ENCODE measurements around the gene DAND5. TPM values are rescaled to one million over a fixed set of nuclear protein-coding genes. Genes with fewer than 3 reads are reported as not detected.
A peak's percentile ranks its signal among the peaks of the same experiment; 100 is the strongest.

DAND5 gene
- total and polyA plus RNA-seq, 2 of the 13 experiments (the other 11 are each of a cell fraction or from before 2014, with no cell fraction given): 0.04 TPM; not detected in 1

DNA sequence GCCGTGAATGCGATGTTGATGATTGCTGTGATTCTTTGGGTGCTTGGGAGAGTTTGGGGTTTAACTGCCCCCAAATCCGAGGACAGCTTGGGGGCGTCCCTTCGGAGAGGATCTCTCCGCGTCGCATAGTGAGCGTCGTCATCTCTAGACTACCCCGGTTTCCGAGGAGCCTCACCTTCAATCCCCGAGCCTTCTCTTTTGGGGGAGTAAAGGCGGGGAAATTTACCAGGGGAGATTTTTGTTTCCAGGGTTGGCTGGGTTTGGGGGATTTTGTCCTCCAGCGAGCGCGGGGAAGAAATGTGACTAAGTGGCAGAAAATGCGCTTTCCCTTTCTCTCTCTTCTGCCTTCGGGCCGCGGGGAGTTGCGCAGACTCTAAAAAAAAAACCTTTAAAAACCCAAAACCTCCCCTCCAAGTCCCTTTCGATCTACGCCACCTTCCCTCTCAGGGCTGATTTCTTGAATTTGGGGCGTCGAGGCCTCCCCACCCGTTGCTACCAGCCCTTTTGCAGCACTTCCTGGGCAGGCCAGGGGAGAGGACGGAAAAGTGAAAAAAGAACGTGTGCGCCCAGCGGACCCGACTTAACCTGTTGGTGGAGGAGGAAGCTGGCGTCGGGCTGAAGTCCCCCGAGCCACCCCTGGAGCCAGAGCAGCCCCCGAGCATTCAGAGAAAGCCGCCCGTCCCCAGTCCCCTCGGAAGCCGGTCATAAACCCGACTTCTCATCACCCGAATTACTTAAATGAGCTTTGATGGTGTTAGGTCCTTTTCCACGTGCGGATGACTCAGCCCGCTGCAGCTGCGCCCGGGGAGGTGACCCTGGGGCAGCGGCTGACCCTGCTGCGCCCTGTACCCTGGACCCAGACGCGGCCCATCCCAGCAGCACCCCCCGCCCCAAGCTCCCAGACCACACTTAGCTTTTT lies 43.6 kb downstream of the DAND5 start (continued):
- no peak for TF ChIP-seq ZBTB3 (CRISPR knock-in tag; IDR thresholded peaks at IDR 0.05; ENCODE audit: borderline replicate concordance, low read depth)
- TF ChIP-seq ZFP1 (CRISPR knock-in tag; IDR thresholded peaks at IDR 0.05): no peak
- no peak for TF ChIP-seq NR3C1 (CRISPR knock-in tag; IDR thresholded peaks at IDR 0.05)
- no peak for TF ChIP-seq RFX1 (IDR thresholded peaks at IDR 0.05)
- TF ChIP-seq ZSCAN9 (CRISPR knock-in tag; IDR thresholded peaks at IDR 0.05; ENCODE audit: borderline replicate concordance): no peak
- 0 out of 2 replicates have a peak, but pooled peaks have one; percentile 13 for TF ChIP-seq ZNF598 (CRISPR knock-in tag; IDR thresholded peaks at IDR 0.05; ENCODE audit: borderline replicate concordance)
- no peak for TF ChIP-seq ZNF749 (CRISPR knock-in tag; IDR thresholded peaks at IDR 0.05; ENCODE audit: borderline replicate concordance)
- no peak for TF ChIP-seq ZBTB1 (CRISPR knock-in tag; IDR thresholded peaks at IDR 0.05; ENCODE audit: borderline replicate concordance)
- no peak for TF ChIP-seq NFYB (CRISPR knock-in tag; IDR thresholded peaks at IDR 0.05)
- TF ChIP-seq, protein P1, sequence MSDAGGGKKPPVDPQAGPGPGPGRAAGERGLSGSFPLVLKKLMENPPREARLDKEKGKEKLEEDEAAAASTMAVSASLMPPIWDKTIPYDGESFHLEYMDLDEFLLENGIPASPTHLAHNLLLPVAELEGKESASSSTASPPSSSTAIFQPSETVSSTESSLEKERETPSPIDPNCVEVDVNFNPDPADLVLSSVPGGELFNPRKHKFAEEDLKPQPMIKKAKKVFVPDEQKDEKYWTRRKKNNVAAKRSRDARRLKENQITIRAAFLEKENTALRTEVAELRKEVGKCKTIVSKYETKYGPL (CRISPR knock-in tag; IDR thresholded peaks at IDR 0.05): no peak
- TF ChIP-seq ZMYM2 (CRISPR knock-in tag; IDR thresholded peaks at IDR 0.05): no peak
- TF ChIP-seq ZNF432 (CRISPR knock-in tag; IDR thresholded peaks at IDR 0.05; ENCODE audit: borderline replicate concordance): no peak
- TF ChIP-seq IKZF4 (CRISPR knock-in tag; IDR thresholded peaks at IDR 0.05; ENCODE audit: borderline replicate concordance, low read depth, not compliant biosample characterization): no peak
- no peak for TF ChIP-seq ZNF737 (CRISPR knock-in tag; IDR thresholded peaks at IDR 0.05; ENCODE audit: borderline replicate concordance)
- no peak for TF ChIP-seq HHEX (CRISPR knock-in tag; IDR thresholded peaks at IDR 0.05)
- TF ChIP-seq ZNF296 (CRISPR knock-in tag; conservative IDR thresholded peaks at IDR 0.05): no peak
- TF ChIP-seq PRPF4 (IDR thresholded peaks at IDR 0.05; ENCODE audit: low read depth, low read length, poor library complexity, severe bottlenecking): no peak
- TF ChIP-seq HNF4A (CRISPR knock-in tag; IDR thresholded peaks at IDR 0.05): peak; percentile 92
- TF ChIP-seq, protein P2, sequence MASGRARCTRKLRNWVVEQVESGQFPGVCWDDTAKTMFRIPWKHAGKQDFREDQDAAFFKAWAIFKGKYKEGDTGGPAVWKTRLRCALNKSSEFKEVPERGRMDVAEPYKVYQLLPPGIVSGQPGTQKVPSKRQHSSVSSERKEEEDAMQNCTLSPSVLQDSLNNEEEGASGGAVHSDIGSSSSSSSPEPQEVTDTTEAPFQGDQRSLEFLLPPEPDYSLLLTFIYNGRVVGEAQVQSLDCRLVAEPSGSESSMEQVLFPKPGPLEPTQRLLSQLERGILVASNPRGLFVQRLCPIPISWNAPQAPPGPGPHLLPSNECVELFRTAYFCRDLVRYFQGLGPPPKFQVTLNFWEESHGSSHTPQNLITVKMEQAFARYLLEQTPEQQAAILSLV (CRISPR knock-in tag; IDR thresholded peaks at IDR 0.05; ENCODE audit: borderline replicate concordance): no peak
- no peak for TF ChIP-seq SOX13 (IDR thresholded peaks at IDR 0.05)
- TF ChIP-seq SOX13 (CRISPR knock-in tag; conservative IDR thresholded peaks at IDR 0.05 in 1 of 2, IDR thresholded peaks at IDR 0.05 in 1 of 2): peak in 1 of 2 experiments; percentile 28; a peak in 1 of 4 replicates
- no peak for TF ChIP-seq ZNF180 (CRISPR knock-in tag; IDR thresholded peaks at IDR 0.05; ENCODE audit: borderline replicate concordance, low read depth)
- no peak for TF ChIP-seq RFX3 (CRISPR knock-in tag; IDR thresholded peaks at IDR 0.05)
- TF ChIP-seq ZNF569 (CRISPR knock-in tag; IDR thresholded peaks at IDR 0.05; ENCODE audit: borderline replicate concordance): no peak
- TF ChIP-seq RORA (CRISPR knock-in tag; IDR thresholded peaks at IDR 0.05): no peak
- no peak for TF ChIP-seq ZSCAN20 (CRISPR knock-in tag; IDR thresholded peaks at IDR 0.05; ENCODE audit: borderline replicate concordance)
- TF ChIP-seq NCOA2 (CRISPR knock-in tag; IDR thresholded peaks at IDR 0.05): peak; percentile 33; the same call in 1 of the 2 replicates
- TF ChIP-seq SAP130 (CRISPR knock-in tag; IDR thresholded peaks at IDR 0.05; ENCODE audit: low read depth): peak; percentile 87
- no peak for TF ChIP-seq ZNF614 (CRISPR knock-in tag; IDR thresholded peaks at IDR 0.05; ENCODE audit: borderline replicate concordance)

Measured in HepG2 (cell line).